ENCODE data around the gene D2HGDH.

DNA sequence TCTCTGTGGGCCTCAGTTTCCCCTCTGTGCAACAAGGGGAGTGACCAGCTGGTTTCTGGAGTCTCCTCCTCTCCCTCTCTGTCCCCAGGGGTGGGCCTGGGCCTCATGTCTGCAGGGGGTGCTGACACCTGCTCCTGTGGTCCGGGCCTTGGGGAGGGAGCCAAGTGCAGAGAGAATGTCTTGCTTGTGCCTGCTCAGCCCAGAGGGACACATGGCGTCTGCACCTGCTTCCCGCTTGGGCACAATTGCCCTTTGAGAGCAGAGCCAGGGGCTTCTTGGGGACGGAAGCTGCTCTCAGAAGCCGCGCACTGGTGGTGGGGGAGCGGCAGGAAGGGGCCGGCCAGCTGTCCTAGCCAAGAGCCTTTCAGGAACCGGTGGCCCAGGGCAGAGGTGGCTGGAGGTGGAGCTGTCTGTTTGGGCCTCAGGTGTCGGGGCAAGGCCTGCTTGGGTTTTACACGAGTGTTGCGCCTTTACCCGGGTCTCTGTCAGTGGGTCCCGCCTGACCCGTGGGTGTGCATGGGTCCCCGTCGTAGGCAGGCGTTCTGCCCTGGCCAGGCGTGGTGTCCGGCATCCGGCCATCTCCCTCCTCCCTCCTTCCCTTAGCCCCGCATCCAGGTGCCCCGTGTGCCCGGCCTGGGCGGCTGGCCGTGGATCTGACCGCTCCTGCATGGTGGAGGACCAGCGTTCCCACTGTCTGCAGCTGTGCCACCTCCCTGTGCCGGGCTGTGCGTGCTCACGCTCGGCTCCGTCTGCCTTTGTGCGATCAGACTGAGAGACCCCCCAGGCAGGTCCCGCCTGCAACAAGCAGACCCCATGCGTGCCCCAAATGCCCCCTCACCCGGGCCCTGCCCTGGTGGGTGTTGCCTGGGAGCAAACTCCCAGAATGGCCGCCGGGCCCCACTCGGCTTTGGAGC is 78.6 kb downstream of the D2HGDH start:
- TF ChIP-seq GATA2 (IDR thresholded peaks at IDR 0.05; ENCODE audit: low read depth, low read length) (no peak), GATA3 (IDR thresholded peaks at IDR 0.05; ENCODE audit: low read depth, low read length) (no peak)
